ENCODE data around the gene ADISSP. TPM values are rescaled to one million over a fixed set of nuclear protein-coding genes. Genes with fewer than 3 reads are reported as not detected.

Gene ADISSP
- total RNA-seq, 1 donor from 2014 or later = 93.0 TPM

DNA sequence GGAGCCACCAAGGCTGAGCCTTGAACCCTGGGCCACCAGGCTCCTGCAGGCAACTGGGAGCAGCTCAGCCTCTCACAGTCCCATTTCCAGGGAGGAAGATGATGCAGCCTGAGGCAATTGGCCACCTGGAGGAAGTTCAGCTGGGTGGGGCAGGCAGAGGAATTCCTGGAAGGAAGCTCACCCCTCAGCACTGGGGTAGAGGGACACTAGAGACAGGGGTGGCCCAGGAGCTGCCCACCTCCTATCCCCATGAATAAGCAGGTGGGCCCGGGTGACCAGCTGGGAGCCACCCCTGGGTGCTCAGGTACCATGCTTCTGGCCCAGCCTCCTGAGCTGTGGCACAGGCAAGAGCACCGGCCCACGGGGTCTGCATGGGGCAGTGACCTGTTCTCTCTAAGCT is 38.7 kb downstream of the ADISSP start:
- no peaks in the 10 kb centered on the region for H3K36me3 Mint-ChIP-seq (ENCODE audit: low read depth)
- TF ChIP-seq, protein P1, sequence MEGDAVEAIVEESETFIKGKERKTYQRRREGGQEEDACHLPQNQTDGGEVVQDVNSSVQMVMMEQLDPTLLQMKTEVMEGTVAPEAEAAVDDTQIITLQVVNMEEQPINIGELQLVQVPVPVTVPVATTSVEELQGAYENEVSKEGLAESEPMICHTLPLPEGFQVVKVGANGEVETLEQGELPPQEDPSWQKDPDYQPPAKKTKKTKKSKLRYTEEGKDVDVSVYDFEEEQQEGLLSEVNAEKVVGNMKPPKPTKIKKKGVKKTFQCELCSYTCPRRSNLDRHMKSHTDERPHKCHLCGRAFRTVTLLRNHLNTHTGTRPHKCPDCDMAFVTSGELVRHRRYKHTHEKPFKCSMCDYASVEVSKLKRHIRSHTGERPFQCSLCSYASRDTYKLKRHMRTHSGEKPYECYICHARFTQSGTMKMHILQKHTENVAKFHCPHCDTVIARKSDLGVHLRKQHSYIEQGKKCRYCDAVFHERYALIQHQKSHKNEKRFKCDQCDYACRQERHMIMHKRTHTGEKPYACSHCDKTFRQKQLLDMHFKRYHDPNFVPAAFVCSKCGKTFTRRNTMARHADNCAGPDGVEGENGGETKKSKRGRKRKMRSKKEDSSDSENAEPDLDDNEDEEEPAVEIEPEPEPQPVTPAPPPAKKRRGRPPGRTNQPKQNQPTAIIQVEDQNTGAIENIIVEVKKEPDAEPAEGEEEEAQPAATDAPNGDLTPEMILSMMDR (conservative IDR thresholded peaks at IDR 0.05) = no peak
- peaks cover 40% of the 10 kb centered on the region for H3K27me3 Mint-ChIP-seq (ENCODE audit: low read depth)
- DNase-seq (ENCODE audit: low read depth, low spot score) = no peak
- H3K9me3 Mint-ChIP-seq = no peaks in the 10 kb centered on the region
- H3K4me3 Mint-ChIP-seq = no peak overlapping the region
- H3K4me1 Mint-ChIP-seq = peaks cover 15% of the 10 kb centered on the region
- H3K27ac Mint-ChIP-seq (ENCODE audit: unreplicated experiment) = no peak overlapping the region

DNA sequence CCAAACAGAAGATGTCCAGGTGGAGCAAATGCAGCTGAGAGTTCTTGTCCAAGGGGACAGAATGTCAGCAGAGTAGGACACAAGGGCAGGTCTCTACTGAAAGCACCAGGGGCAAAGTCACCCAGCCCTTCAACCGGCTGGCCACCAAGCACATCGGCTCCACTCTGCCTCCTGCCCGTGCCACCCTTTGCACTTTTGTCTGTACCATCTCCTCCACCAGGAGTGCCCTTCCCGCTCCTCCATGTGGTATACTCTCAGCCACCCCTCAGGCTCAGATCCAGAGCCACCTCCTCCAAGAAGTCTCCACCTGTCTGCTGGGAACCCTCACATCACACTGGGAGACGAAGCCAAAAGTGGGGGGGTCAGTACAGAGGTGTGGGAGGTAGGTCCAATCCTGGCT is 39.2 kb downstream of the ADISSP start:
- Mint-ChIP-seq H3K27ac (ENCODE audit: unreplicated experiment) (no peak overlapping the region), H3K36me3 (ENCODE audit: low read depth) (no peaks in the 10 kb centered on the region), H3K27me3 (ENCODE audit: low read depth) (peaks cover 40% of the 10 kb centered on the region), H3K4me1 (peaks cover 15% of the 10 kb centered on the region), H3K4me3 (no peak overlapping the region), H3K9me3 (no peaks in the 10 kb centered on the region)
- no peak for DNase-seq (ENCODE audit: low read depth, low spot score)
- TF ChIP-seq, protein P1 (conservative IDR thresholded peaks at IDR 0.05) = no peak

DNA sequence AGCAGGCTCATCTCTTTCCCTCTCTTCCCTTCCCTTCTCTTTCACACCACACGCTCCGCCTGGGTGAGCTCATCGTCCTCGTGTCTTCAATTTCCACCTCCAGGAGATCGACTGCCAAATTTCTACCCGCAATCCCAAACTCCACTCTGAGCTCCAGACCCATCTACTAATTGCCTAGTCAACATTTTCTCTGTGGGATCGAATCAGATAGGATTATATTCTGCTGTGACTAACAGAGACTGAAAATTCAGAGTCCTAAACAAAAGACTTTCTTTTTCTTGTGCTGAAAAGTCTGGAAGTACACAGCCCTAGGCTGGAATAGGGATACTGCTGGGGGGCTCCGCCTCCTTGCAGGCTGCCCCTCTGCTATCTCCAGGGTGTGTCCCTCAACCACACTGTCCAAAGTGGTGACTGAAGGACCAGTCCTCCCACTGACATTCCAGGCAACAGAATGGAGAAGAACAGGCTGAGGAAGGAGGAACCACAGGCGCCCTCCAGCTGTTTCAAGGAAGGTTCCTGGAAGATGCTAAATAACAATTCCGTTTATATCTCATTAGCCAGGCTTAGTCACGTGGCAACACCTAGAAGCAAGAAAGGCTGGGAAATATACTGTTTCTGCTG is 40.0 kb downstream of the ADISSP start:
- Mint-ChIP-seq H3K9me3 (no peaks in the 10 kb centered on the region), H3K4me1 (peaks cover 15% of the 10 kb centered on the region), H3K27ac (ENCODE audit: unreplicated experiment) (peak overlapping the region; percentile 5), H3K36me3 (ENCODE audit: low read depth) (no peaks in the 10 kb centered on the region), H3K4me3 (no peak overlapping the region), H3K27me3 (ENCODE audit: low read depth) (peaks cover 38% of the 10 kb centered on the region)
- TF ChIP-seq, protein P1 (conservative IDR thresholded peaks at IDR 0.05) = no peak
- no peak for DNase-seq (ENCODE audit: low read depth, low spot score)

DNA sequence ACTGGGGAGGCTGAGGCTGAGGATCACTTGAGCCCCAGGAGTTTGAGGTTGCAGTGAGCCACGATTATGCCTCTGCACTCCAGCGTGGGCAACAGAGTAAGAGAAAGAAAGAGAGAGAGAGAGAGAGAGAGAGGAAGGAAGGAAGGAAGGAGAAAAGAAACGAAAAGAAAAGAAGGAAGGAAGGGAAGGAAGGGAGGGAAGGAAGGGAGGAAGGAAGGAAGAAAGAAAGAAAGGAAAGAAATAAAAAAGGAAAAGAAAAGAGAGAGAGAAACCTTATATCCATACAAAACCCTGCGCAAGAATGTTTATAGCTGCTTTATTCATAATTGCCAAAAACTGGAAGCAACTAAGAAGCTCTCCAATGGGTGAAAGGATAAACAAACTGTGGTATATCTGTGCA is 43.2 kb downstream of the ADISSP start:
- Mint-ChIP-seq H3K4me3 (no peak overlapping the region), H3K36me3 (ENCODE audit: low read depth) (no peaks in the 10 kb centered on the region), H3K9me3 (no peaks in the 10 kb centered on the region), H3K27me3 (ENCODE audit: low read depth) (peaks cover 53% of the 10 kb centered on the region), H3K27ac (ENCODE audit: unreplicated experiment) (no peak overlapping the region), H3K4me1 (peaks cover 9% of the 10 kb centered on the region)
- DNase-seq (ENCODE audit: low read depth, low spot score) = no peak
- TF ChIP-seq, protein P1 (conservative IDR thresholded peaks at IDR 0.05) = no peak

DNA sequence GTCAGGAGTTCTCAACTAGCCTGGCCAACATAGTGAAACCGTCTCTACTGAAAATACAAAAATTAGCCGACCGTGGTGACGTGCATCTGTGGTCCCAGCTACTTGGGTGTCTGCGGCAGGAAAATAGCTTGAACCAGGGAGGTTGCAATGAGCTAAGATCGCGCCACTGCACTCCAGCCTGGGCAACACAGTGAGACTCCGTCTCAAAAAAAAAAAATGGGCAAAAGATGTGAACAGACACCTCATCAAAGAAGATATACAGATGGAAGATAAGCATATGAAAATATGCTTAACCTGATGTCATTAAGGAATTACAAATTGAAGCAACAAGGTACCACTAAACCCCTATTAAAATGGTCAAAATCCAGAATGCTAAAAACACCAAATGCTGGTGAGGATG is 44.3 kb downstream of the ADISSP start:
- Mint-ChIP-seq H3K27me3 (ENCODE audit: low read depth) (peaks cover 50% of the 10 kb centered on the region), H3K36me3 (ENCODE audit: low read depth) (no peaks in the 10 kb centered on the region), H3K9me3 (no peaks in the 10 kb centered on the region), H3K4me3 (no peak overlapping the region), H3K4me1 (peaks cover 9% of the 10 kb centered on the region), H3K27ac (ENCODE audit: unreplicated experiment) (no peak overlapping the region)
- DNase-seq (ENCODE audit: low read depth, low spot score) = no peak
- TF ChIP-seq, protein P1 (conservative IDR thresholded peaks at IDR 0.05) = no peak
